IgD-negative memory B cell (primary cell): ENCODE results near the gene HIP1. TPM values are rescaled to one million over a fixed set of nuclear protein-coding genes. Genes with fewer than 3 reads are reported as not detected.
"Not testable (repeated sequence)": the region's sequence is repeated elsewhere in the genome, so short reads cannot be mapped to it uniquely, and the experiment has no call there.

Experiments used
- H3K27ac Mint-ChIP-seq, 3 donors: one replicate each; pipeline ENCODE4 v1.8.0; 2020 to 2022; ENCODE audit warnings: mild to moderate bottlenecking in 3 of 3, mixed read lengths in 3 of 3, moderate library complexity in 1 of 3
- H3K27me3 Mint-ChIP-seq: one replicate; pipeline ENCODE4 v1.8.0; 2021; ENCODE audit warnings: mixed read lengths
- H3K36me3 Mint-ChIP-seq: one replicate; pipeline ENCODE4 v1.8.0; 2020; ENCODE audit warnings: mild to moderate bottlenecking, mixed read lengths
- H3K4me1 Mint-ChIP-seq, 3 donors: one replicate each; pipeline ENCODE4 v1.8.0; 2020 to 2022; ENCODE audit warnings: mixed read lengths in 3 of 3, mild to moderate bottlenecking in 1 of 3
- H3K4me3 Mint-ChIP-seq, 4 donors: one replicate each; pipeline ENCODE4 v1.8.0; 2020 to 2022; ENCODE audit warnings: mild to moderate bottlenecking in 4 of 4, mixed read lengths in 4 of 4, moderate library complexity in 3 of 4
- H3K9me3 Mint-ChIP-seq, 3 donors: one replicate each; pipeline ENCODE4 v1.8.0; 2020 to 2021; ENCODE audit warnings: mixed read lengths in 3 of 3, mild to moderate bottlenecking in 1 of 3
- polyA plus RNA-seq: library from polyadenylated mRNA; unstranded; fragments of 300-500 nt; fragmentation: Illumina TruSeq; gene quantifications from one replicate; pipeline ENCODE4 v1.2.3, GENCODE V29; 2021

The HIP1 gene
- polyA plus RNA-seq, 1 donor from 2014 or later: 3.4 TPM

- H3K36me3 Mint-ChIP-seq: no peaks in the 10 kb centered on the region
- peaks cover 0 to 3% (median 1%) of the 10 kb centered on the region in 3 donors for H3K4me1 Mint-ChIP-seq
- H3K9me3 Mint-ChIP-seq: no peaks in the 10 kb centered on the region
- peak overlapping the region in 2 of 3 donors; percentile 53 to 83 for H3K27ac Mint-ChIP-seq
- peak overlapping the region; percentile 25 to 92 (median 84) for H3K4me3 Mint-ChIP-seq
- H3K27me3 Mint-ChIP-seq: peaks cover 8% of the 10 kb centered on the region
These were observed 99.5 kb downstream of the HIP1 start for GRCh38 chr7:75639071-75639885.

GRCh38 chr7:75638594-75639070, 100.1 kb downstream of the HIP1 start:
- Mint-ChIP-seq H3K4me3 (peak overlapping the region; percentile 27 to 70 (median 58)), H3K36me3 (no peaks in the 10 kb centered on the region), H3K9me3 (no peaks in the 10 kb centered on the region), H3K4me1 (peaks cover 0 to 3% (median 1%) of the 10 kb centered on the region in 3 donors), H3K27me3 (peaks cover 8% of the 10 kb centered on the region), H3K27ac (no peak overlapping the region)

- Mint-ChIP-seq H3K9me3 (no peaks in the 10 kb centered on the region), H3K27me3 (peaks cover 8% of the 10 kb centered on the region), H3K27ac (no peak overlapping the region), H3K36me3 (no peaks in the 10 kb centered on the region), H3K4me1 (peaks cover 0 to 3% (median 1%) of the 10 kb centered on the region in 3 donors), H3K4me3 (peak overlapping the region; percentile 27 to 70 (median 58))
These were observed 100.7 kb downstream of the HIP1 start for GRCh38 chr7:75637854-75638593.

GRCh38 chr7:75635036-75635435, 103.7 kb downstream of the HIP1 start:
- H3K27ac Mint-ChIP-seq: no peak overlapping the region
- H3K9me3 Mint-ChIP-seq: no peaks in the 10 kb centered on the region
- H3K4me1 Mint-ChIP-seq: peaks cover 0 to 1% (median 0%) of the 10 kb centered on the region in 3 donors

GRCh38 chr7:75632587-75632986, 106.2 kb downstream of the HIP1 start:
- not testable (repeated sequence) for H3K27ac Mint-ChIP-seq, H3K27me3 Mint-ChIP-seq, H3K4me3 Mint-ChIP-seq, H3K4me1 Mint-ChIP-seq, H3K9me3 Mint-ChIP-seq, H3K36me3 Mint-ChIP-seq

More at GRCh38 chr7:75635036-75635435, 103.7 kb downstream of the HIP1 start:
- H3K27me3 Mint-ChIP-seq: peaks cover 7% of the 10 kb centered on the region
- H3K36me3 Mint-ChIP-seq: peaks cover 1% of the 10 kb centered on the region
- no peak overlapping the region for H3K4me3 Mint-ChIP-seq

GRCh38 chr7:75631711-75632110, 107.0 kb downstream of the HIP1 start:
- no peak overlapping the region for H3K27ac Mint-ChIP-seq
- no peaks in the 10 kb centered on the region for H3K27me3 Mint-ChIP-seq
- no peak overlapping the region for H3K4me3 Mint-ChIP-seq
- peaks cover 4 to 9% (median 8%) of the 10 kb centered on the region in 3 donors for H3K9me3 Mint-ChIP-seq
- peaks cover 0 to 2% (median 2%) of the 10 kb centered on the region in 3 donors for H3K4me1 Mint-ChIP-seq
- peaks cover 5% of the 10 kb centered on the region for H3K36me3 Mint-ChIP-seq

GRCh38 chr7:75630549-75630948, 108.2 kb downstream of the HIP1 start:
- H3K4me1 Mint-ChIP-seq: peaks cover 0 to 2% (median 2%) of the 10 kb centered on the region in 3 donors
- H3K36me3 Mint-ChIP-seq: peaks cover 5% of the 10 kb centered on the region
- peaks cover 2% of the 10 kb centered on the region for H3K27me3 Mint-ChIP-seq
- peaks cover 8 to 9% (median 8%) of the 10 kb centered on the region in 3 donors for H3K9me3 Mint-ChIP-seq
- H3K27ac Mint-ChIP-seq: no peak overlapping the region
- no peak overlapping the region for H3K4me3 Mint-ChIP-seq

GRCh38 chr7:75629044-75629443, 109.7 kb downstream of the HIP1 start:
- H3K4me3 Mint-ChIP-seq: no peak overlapping the region
- peaks cover 5% of the 10 kb centered on the region for H3K36me3 Mint-ChIP-seq
- peaks cover 2% of the 10 kb centered on the region for H3K27me3 Mint-ChIP-seq
- peaks cover 0 to 2% (median 2%) of the 10 kb centered on the region in 3 donors for H3K4me1 Mint-ChIP-seq
- H3K27ac Mint-ChIP-seq: no peak overlapping the region
- H3K9me3 Mint-ChIP-seq: peaks cover 8 to 9% (median 8%) of the 10 kb centered on the region in 3 donors

GRCh38 chr7:75628055-75628454, 110.7 kb downstream of the HIP1 start:
- peaks cover 0 to 2% (median 2%) of the 10 kb centered on the region in 3 donors for H3K4me1 Mint-ChIP-seq
- H3K36me3 Mint-ChIP-seq: peaks cover 5% of the 10 kb centered on the region
- peaks cover 2% of the 10 kb centered on the region for H3K27me3 Mint-ChIP-seq
- H3K4me3 Mint-ChIP-seq: peak overlapping the region in 1 of 4 donors; percentile 41
- no peak overlapping the region for H3K27ac Mint-ChIP-seq
- peaks cover 8 to 9% (median 8%) of the 10 kb centered on the region in 3 donors for H3K9me3 Mint-ChIP-seq

GRCh38 chr7:75626954-75627353, 111.8 kb downstream of the HIP1 start:
- Mint-ChIP-seq H3K27ac (no peak overlapping the region), H3K27me3 (peaks cover 2% of the 10 kb centered on the region), H3K36me3 (peaks cover 8% of the 10 kb centered on the region), H3K4me3 (no peak overlapping the region), H3K9me3 (peaks cover 8 to 9% (median 8%) of the 10 kb centered on the region in 3 donors), H3K4me1 (peaks cover 0 to 2% (median 2%) of the 10 kb centered on the region in 3 donors)

GRCh38 chr7:75625868-75626267, 112.9 kb downstream of the HIP1 start:
- peaks cover 9% of the 10 kb centered on the region in 3 donors for H3K4me1 Mint-ChIP-seq
- peaks cover 8% of the 10 kb centered on the region for H3K27me3 Mint-ChIP-seq
- peaks cover 6% of the 10 kb centered on the region for H3K36me3 Mint-ChIP-seq
- no peak overlapping the region for H3K27ac Mint-ChIP-seq
- no peak overlapping the region for H3K4me3 Mint-ChIP-seq
- peaks cover 8 to 9% (median 8%) of the 10 kb centered on the region in 3 donors for H3K9me3 Mint-ChIP-seq

GRCh38 chr7:75624134-75624832, 114.5 kb downstream of the HIP1 start:
- Mint-ChIP-seq H3K4me3 (peak overlapping the region in 1 of 4 donors; percentile 39), H3K4me1 (peaks cover 11 to 21% (median 21%) of the 10 kb centered on the region in 3 donors), H3K36me3 (peaks cover 6% of the 10 kb centered on the region), H3K27me3 (peaks cover 11% of the 10 kb centered on the region), H3K27ac (no peak overlapping the region), H3K9me3 (peaks cover 7 to 9% (median 8%) of the 10 kb centered on the region in 3 donors)

GRCh38 chr7:75623390-75624133, 115.2 kb downstream of the HIP1 start:
- Mint-ChIP-seq H3K27ac (no peak overlapping the region), H3K27me3 (peaks cover 11% of the 10 kb centered on the region), H3K36me3 (peaks cover 6% of the 10 kb centered on the region), H3K9me3 (peaks cover 4 to 9% (median 8%) of the 10 kb centered on the region in 3 donors), H3K4me3 (peak overlapping the region in 1 of 4 donors; percentile 39), H3K4me1 (peaks cover 13 to 25% (median 24%) of the 10 kb centered on the region in 3 donors)

- Mint-ChIP-seq H3K36me3 (peaks cover 3% of the 10 kb centered on the region), H3K4me1 (peaks cover 21 to 37% (median 32%) of the 10 kb centered on the region in 3 donors), H3K27ac (peak overlapping the region in 1 of 3 donors; percentile 83), H3K9me3 (peaks cover 0 to 3% (median 0%) of the 10 kb centered on the region in 3 donors), H3K4me3 (peak overlapping the region in 2 of 4 donors; percentile 80 to 81), H3K27me3 (peaks cover 11% of the 10 kb centered on the region)
These were observed 117.6 kb downstream of the HIP1 start for GRCh38 chr7:75621124-75621523.
